Activated naive CD4-positive, alpha-beta T cell treated with anti-CD3 and anti-CD28 coated beads, Interleukin-2, amount 50 U/mL, for 24 hours (primary cell): ENCODE results near the gene ARHGAP9.

Experiments
- H3K27ac Mint-ChIP-seq: one replicate; pipeline ENCODE4 v1.8.0; 2021; ENCODE audit warnings: mild to moderate bottlenecking, mixed read lengths
- H3K27me3 Mint-ChIP-seq: one replicate; pipeline ENCODE4 v1.8.0; 2021; ENCODE audit warnings: mixed read lengths
- H3K36me3 Mint-ChIP-seq: one replicate; pipeline ENCODE4 v1.8.0; 2021; ENCODE audit warnings: mixed read lengths
- H3K4me1 Mint-ChIP-seq: one replicate; pipeline ENCODE4 v1.8.0; 2021; ENCODE audit warnings: mixed read lengths
- H3K4me3 Mint-ChIP-seq: one replicate; pipeline ENCODE4 v1.8.0; 2021; ENCODE audit warnings: mild to moderate bottlenecking, mixed read lengths
- H3K9me3 Mint-ChIP-seq: one replicate; pipeline ENCODE4 v1.8.0; 2021; ENCODE audit warnings: mixed read lengths

ARHGAP9 gene

DNA sequence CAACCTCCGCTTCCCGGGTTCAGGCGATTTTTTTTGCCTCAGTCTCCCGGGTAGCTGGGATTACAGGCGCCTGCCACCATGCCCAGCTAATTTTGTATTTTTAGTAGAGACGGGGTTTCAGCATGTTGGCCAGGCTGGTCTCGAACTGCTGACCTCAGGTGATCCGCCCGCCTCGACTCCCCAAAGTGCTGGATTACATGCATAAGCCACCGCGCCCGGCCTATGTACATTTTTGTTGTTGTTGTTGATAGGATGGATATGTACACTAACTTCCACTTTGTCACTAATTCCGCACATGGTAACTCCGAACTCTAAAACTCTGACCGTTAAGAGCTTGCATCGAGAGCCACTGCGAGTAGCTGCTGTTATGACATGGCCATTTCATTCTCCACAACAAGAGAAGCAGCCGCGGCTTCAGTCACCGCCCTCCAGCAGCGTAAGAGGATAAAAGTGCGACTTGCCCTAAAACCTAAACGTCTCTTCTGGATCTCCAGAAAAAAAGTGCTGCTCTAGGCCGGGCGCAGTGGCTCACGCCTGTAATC lies 7.5 kb upstream of the ARHGAP9 start:
- no peak overlapping the region for H3K27ac Mint-ChIP-seq
- peak overlapping the region; percentile 99 for H3K4me3 Mint-ChIP-seq
- no peaks in the 10 kb centered on the region for H3K27me3 Mint-ChIP-seq
- H3K9me3 Mint-ChIP-seq = no peaks in the 10 kb centered on the region
- peaks cover 24% of the 10 kb centered on the region for H3K36me3 Mint-ChIP-seq
- peaks cover 41% of the 10 kb centered on the region for H3K4me1 Mint-ChIP-seq

DNA sequence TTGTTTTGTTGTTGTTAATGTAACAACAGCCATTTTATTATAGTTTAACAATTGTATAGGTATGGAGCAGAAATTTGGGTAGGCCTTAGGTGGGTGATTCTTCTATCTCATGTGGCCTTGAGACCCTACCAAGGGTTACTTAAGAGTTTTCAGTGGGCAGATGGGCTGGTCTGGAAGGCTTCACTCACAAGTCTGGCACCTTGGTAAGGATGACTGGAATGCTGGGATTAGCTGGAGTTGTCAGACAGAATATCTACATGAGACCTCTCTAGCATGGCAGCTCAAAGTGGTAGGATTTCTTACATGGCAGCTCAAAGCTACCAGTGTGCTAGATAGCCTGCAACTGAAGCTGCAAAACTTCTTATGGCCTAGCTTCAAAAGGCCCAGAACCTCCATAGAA lies 6.0 kb upstream of the ARHGAP9 start:
- Mint-ChIP-seq H3K36me3 (peaks cover 17% of the 10 kb centered on the region), H3K27ac (no peak overlapping the region), H3K9me3 (no peaks in the 10 kb centered on the region), H3K4me1 (peaks cover 44% of the 10 kb centered on the region), H3K4me3 (no peak overlapping the region), H3K27me3 (no peaks in the 10 kb centered on the region)

DNA sequence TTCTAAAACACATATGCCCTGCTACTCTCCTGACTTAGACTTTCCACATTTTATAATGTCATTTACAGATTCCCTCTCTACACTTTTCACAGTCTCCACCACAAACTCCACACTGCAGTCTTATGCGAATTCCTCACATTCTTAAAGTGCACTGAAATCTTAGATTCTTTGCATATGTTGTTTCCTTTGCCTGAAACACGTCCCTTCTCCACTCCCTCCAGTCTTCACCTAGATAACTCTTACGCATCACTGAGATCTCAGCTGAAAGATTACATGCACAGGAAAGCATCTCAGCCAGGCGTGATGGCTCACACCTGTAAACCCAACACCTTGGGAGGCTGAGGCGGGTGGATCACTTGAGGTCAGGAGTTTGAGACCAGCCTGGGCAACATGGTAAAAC lies 3.8 kb upstream of the ARHGAP9 start:
- Mint-ChIP-seq H3K27me3 (no peaks in the 10 kb centered on the region), H3K36me3 (peaks cover 5% of the 10 kb centered on the region), H3K9me3 (no peaks in the 10 kb centered on the region), H3K4me1 (peaks cover 48% of the 10 kb centered on the region), H3K4me3 (no peak overlapping the region), H3K27ac (peak overlapping the region; percentile 80)

DNA sequence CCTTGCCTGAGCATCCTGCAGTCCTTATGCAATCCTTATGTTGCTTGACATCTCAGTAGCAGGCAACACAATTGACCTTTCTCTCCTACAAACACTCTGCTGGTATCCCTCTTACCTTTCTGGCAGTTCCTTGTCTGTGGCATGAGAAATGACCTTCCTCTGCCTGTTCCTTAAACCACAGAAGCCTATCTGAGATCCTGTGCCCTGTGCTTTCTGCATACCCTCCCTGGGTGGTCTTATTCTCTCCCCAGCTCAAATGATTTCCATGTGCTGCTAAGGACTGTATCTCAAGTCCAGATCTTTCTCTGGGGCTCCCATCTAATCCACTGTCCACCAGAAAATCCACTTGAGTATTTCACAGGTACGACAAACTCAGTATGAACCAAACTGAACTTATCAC lies 2.0 kb upstream of the ARHGAP9 start:
- Mint-ChIP-seq H3K4me3 (peak overlapping the region; percentile 19), H3K27me3 (no peaks in the 10 kb centered on the region), H3K27ac (peak overlapping the region; percentile 91), H3K4me1 (peaks cover 60% of the 10 kb centered on the region), H3K9me3 (no peaks in the 10 kb centered on the region), H3K36me3 (no peaks in the 10 kb centered on the region)

DNA sequence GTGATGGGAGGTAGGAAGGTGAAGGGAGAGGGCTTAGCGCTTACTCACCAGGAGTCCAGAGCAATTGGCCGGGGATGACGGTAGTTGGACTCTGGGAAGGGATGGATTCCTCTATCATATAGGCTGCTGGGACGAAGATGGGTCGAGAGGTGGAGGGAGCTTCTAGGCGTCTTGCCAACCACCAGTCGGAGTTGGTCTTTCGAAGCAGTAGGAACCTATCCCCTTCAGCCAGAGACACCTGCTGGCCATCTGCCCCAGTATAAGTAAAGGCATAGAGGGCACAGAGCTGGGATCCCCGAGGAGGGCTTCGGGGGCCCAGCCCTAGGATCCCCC lies 657 bp downstream of the ARHGAP9 start:
- H3K4me3 Mint-ChIP-seq = peak overlapping the region; percentile 95
- H3K4me1 Mint-ChIP-seq = peaks cover 77% of the 10 kb centered on the region
- no peaks in the 10 kb centered on the region for H3K9me3 Mint-ChIP-seq
- H3K27me3 Mint-ChIP-seq = no peaks in the 10 kb centered on the region
- peak overlapping the region; percentile 91 for H3K27ac Mint-ChIP-seq
- H3K36me3 Mint-ChIP-seq = peaks cover 7% of the 10 kb centered on the region

DNA sequence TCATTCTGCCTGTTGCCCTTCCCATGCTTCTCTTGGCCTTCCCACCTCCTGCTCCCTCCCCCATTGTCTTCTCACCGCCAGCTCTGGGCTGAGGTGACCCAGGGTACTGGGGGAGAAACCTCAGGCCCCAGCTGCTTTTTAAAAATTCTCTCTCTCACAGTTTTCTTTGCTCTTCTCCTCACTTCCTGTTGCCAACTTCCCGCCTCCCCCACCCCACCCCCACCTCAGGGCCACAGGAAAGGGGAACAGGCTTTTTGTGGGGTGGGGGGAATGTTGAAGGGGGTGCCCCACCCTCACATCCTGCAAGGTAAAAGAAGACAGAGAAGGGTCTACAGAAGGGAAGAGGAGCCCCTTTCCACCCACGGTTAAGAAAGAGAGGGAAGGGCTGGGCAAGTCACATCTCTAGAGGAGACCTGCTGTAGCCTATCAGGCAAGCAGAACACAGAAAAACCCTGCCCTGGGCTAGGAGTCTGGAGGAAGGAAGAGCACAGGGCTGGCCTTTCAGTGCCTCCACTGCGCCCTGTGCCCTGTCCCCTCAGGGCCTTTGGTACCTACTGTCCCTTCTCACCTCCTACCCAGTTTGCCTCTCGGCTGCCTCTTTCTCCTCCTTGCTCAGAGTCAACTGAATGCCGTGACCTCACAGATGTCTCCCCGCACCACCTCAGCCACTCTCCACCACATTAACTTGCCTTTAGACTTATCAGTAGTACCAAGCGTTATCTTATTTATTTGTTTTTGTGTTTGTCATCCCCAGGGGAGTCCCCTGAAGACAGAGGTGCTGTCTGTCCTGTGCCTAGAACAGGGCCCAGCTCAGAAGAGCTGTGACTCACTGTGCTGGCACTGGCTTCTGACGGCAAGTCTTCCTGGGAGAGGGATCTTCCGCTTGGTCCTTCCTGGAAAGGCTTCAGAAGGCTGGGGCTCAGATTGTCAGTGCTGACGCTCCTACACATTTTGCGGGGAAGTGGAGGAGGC lies 1.7 kb downstream of the ARHGAP9 start:
- Mint-ChIP-seq H3K27me3 (no peaks in the 10 kb centered on the region), H3K4me3 (peak overlapping the region; percentile 95), H3K4me1 (peaks cover 81% of the 10 kb centered on the region), H3K9me3 (no peaks in the 10 kb centered on the region), H3K27ac (peak overlapping the region; percentile 91), H3K36me3 (peaks cover 10% of the 10 kb centered on the region)

DNA sequence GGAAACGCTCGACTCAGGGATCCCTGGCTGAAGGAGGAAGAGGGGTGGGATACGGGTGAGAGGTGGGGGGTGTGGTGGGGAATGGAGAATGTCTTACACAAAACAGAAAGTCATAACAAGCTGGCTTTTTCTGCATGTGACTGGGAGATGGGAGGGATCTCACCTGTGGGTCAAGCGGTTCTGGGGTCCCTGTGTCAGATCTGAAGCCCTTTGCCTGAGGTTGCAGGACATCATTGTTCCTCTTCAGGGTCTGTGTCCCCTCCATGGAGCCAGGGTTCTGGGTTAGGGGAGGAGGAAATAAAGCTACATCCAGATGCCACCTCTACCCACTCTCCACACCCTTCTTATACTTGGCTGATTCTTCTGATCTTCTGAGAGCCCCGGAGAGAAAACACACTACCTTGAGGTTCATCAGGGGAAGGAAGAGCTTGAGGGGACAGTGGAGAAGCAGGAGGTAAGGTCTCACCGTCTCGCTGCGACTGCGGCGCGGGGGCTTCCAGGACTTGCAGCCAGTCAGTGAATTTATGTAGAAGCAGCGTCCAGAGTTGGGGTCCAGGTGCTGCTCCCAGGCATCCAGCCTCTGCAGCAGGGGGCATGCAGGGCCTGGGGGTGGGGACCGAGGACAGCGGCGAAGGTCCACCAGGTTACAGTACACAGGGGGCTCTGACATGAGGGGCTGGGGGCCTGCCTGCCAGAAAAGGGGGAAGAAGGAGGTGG lies 2.5 kb downstream of the ARHGAP9 start:
- Mint-ChIP-seq H3K4me1 (peaks cover 88% of the 10 kb centered on the region), H3K36me3 (peaks cover 10% of the 10 kb centered on the region), H3K4me3 (peak overlapping the region; percentile 95), H3K9me3 (no peaks in the 10 kb centered on the region), H3K27ac (peak overlapping the region; percentile 91), H3K27me3 (no peaks in the 10 kb centered on the region)

DNA sequence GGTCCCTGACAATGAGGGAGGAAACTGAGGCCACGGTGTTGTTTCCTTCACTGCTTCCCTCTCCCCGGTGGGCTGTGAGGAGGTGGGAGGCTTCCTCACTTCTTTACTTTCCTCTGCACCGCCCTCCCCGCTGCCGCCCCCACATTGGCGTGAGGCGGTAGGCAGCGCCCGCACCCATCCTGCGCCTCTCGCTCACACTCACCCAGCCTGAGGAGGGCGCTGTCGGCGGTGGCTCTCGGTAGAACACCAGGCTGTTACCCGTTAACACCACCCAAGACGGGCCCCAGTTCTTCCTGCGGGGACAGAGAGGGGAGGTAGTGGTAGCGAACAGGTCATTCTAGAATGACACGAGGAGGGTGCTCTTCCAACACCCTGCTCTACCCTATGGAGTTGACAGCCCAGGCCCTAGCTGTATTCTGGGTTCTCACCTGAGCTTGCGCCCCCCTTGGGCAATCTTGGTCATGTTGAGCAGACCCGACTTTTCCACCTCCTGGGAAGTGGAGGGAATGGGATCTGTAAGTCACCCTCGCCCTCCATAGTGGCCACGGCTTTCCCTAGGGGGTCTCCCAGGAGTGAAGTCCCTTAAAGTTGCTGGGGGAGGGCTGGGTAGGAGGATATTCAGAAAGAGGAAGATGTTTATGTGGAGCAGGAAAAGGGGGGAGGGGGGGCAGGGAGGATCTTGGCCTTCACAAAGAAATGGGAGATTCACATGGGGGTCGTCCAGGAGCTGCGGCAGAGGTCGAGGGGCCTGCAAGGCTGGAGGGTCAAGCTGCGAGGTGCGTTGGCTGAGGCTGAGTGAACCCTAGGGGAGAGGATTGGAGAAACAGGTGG lies 3.3 kb downstream of the ARHGAP9 start:
- peaks cover 88% of the 10 kb centered on the region for H3K4me1 Mint-ChIP-seq
- peak overlapping the region; percentile 95 for H3K4me3 Mint-ChIP-seq
- H3K27ac Mint-ChIP-seq = peak overlapping the region; percentile 91
- no peaks in the 10 kb centered on the region for H3K9me3 Mint-ChIP-seq
- peaks cover 12% of the 10 kb centered on the region for H3K36me3 Mint-ChIP-seq
- no peaks in the 10 kb centered on the region for H3K27me3 Mint-ChIP-seq

DNA sequence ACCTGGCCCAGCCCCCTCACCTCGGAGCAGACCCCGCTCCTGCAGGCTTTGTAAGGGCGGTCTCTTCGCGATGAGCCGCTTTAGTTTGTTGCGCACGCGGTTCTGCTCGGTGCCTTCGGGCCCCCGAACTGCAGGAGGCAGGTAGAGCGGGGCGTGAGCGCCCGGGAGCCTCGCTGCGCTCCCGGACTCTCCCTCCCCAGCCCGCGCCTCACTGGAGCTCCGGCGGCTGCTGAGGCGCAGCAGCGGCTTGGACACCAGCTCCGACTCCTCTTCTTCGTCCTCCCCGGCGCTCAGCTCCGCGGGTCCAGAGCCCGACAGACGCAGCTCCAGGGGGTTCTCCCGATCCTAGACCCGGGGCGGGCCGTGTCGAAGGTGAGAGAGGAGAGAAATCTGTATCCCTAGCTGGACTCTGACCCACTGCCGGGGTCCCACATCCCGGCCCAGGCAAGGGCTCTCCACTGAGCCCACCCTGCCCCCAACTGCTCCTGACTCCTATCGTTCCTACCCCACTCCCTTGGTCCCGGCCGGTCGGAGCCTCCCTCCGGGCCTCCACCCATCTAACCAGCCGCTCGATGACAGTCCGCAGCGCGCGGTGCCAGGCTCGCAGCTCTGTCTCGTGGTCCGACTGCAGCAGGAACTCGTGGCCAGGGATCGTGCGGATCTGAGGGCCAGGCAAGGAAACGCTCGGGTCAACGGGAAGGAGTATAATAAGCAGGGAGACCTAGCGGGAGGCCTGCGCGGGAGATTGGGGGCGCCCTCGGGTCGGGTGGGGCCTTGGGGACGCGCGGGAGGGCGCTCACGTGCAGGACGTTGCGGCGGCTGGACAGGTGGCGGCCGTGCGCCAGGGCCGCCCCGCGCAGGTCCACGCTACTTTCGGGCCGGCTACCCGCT lies 4.2 kb downstream of the ARHGAP9 start:
- Mint-ChIP-seq H3K36me3 (peaks cover 12% of the 10 kb centered on the region), H3K4me3 (peak overlapping the region; percentile 95), H3K27ac (peak overlapping the region; percentile 69), H3K9me3 (no peaks in the 10 kb centered on the region), H3K27me3 (no peaks in the 10 kb centered on the region), H3K4me1 (peaks cover 85% of the 10 kb centered on the region)

DNA sequence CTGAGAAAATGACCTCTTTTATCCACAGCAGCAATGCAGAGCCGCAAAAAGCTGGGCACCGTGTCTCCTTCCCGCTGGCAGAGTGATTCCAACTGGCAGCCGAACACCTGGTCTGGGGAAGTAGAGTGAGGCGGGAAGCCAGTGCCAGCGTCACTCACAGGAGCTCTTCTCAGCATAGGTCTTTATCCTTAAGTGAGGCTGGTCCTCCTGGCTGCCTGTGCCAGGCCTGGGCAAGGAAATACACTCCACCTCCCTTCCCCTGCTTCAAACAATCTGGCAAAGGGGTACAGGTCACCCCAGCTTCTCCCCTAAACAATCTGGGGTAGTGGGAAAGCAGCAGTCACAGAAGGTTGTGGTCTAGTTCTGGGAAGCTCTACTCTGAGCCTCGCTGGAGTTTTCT lies 4.8 kb downstream of the ARHGAP9 start:
- Mint-ChIP-seq H3K4me3 (peak overlapping the region; percentile 77), H3K4me1 (peaks cover 80% of the 10 kb centered on the region), H3K27me3 (no peaks in the 10 kb centered on the region)

DNA sequence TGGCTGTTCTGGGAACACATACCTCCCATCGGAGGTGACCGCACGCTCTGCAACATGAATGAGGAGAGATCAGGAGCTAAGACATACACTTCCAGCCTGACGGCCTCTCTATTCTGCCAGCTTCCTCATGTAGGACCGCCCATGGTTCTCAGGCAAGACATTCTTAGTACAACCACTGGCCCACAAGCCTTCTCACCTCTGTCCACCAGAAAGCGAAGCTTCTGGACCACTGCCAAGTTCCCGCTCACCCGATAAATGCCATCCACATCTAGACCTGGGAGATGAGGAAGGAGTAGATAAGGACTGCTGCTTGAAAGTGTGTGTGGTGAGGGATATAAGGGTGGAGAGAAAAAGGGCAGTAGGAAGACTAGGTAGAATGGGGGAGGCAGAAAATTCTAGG lies 5.2 kb downstream of the ARHGAP9 start:
- Mint-ChIP-seq H3K27me3 (no peaks in the 10 kb centered on the region), H3K27ac (peak overlapping the region; percentile 69), H3K9me3 (no peaks in the 10 kb centered on the region), H3K36me3 (peaks cover 12% of the 10 kb centered on the region), H3K4me1 (peaks cover 79% of the 10 kb centered on the region), H3K4me3 (peak overlapping the region; percentile 77)

More for the DNA sequence above, 4.8 kb downstream of the ARHGAP9 start:
- H3K27ac Mint-ChIP-seq = peak overlapping the region; percentile 69
- peaks cover 12% of the 10 kb centered on the region for H3K36me3 Mint-ChIP-seq
- no peaks in the 10 kb centered on the region for H3K9me3 Mint-ChIP-seq

DNA sequence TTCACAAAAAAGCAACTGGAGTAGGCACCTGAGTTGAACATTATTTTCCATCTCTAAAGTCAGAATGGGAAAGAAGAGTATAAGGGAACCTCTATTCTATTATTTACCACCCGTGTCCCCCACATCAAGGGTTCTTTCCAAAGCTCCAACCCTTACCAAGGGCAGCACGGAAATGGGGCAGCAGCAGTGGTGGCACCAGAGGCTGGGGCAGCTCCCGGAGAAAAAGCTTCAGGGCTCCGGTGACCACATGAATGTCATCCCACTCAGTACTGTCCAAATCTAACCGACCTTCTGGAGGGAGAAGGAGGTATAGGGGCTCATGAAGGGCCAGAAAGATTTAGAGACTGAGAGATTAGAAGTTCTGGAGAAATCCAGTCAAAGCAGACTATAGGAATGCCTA lies 5.8 kb downstream of the ARHGAP9 start:
- peaks cover 74% of the 10 kb centered on the region for H3K4me1 Mint-ChIP-seq
- peak overlapping the region; percentile 77 for H3K4me3 Mint-ChIP-seq
- H3K27me3 Mint-ChIP-seq = no peaks in the 10 kb centered on the region
- H3K27ac Mint-ChIP-seq = peak overlapping the region; percentile 69
- H3K36me3 Mint-ChIP-seq = peaks cover 12% of the 10 kb centered on the region
- H3K9me3 Mint-ChIP-seq = no peaks in the 10 kb centered on the region

DNA sequence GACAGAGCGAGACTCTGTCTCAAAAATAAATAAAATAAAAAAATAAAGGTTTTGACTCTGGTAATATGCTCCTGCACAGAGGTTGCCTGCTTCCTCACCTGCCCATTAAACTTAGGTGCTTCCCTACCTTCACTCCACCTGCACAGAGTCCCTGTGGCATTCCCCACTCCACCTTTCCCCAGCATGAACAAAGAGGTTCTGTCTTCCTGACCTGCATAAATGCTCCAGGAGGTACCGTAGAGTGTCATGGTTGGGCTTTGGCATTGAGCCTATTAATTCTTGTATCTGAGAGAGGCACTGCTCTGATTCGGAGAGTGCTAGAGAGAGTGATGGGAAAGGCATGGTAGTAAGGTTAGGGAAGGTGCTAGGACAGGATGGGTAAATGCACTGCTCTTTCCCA lies 6.3 kb downstream of the ARHGAP9 start:
- H3K4me3 Mint-ChIP-seq = peak overlapping the region; percentile 77
- H3K9me3 Mint-ChIP-seq = no peaks in the 10 kb centered on the region
- peaks cover 13% of the 10 kb centered on the region for H3K36me3 Mint-ChIP-seq
- peak overlapping the region; percentile 48 for H3K27ac Mint-ChIP-seq
- H3K4me1 Mint-ChIP-seq = peaks cover 70% of the 10 kb centered on the region
- no peaks in the 10 kb centered on the region for H3K27me3 Mint-ChIP-seq

DNA sequence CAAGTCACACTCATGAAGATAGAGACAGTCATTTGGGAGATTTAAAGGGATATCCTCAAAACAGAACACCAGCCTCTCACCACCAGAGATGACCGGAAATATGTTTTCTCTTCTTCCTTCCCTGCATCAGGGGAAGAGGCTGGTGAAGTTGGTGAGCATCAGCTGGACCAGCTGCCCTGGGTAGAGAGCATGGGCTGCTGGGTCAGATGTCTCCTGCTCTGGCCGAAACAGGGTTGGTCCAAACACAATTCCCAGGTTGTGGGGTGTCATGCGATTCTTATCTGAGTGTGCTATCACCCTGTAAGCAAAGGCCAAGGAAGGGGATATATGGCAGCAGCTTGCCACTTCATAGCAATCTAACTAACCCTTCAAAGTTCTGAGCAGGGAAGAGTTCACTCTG lies 7.3 kb downstream of the ARHGAP9 start:
- H3K4me3 Mint-ChIP-seq = no peak overlapping the region
- peak overlapping the region; percentile 59 for H3K27ac Mint-ChIP-seq
- H3K36me3 Mint-ChIP-seq = peaks cover 17% of the 10 kb centered on the region
- H3K4me1 Mint-ChIP-seq = peaks cover 63% of the 10 kb centered on the region
- no peaks in the 10 kb centered on the region for H3K9me3 Mint-ChIP-seq
- no peaks in the 10 kb centered on the region for H3K27me3 Mint-ChIP-seq
